GM19023 (cell line): ENCODE data around the gene ETV4.
A peak's percentile ranks its signal among the peaks of the same experiment; 100 is the strongest.
"Not testable (repeated sequence)": the region's sequence is repeated elsewhere in the genome, so short reads cannot be mapped to it uniquely, and the experiment has no call there.

Experiments
- ATAC-seq: cut with Tn5 transposase; IDR thresholded peaks from one replicate; pipeline ENCODE4 v1.9.1; 2021; ENCODE audit warnings: mild to moderate bottlenecking, moderate library complexity; ENCODE audit not compliant: unreplicated experiment

Gene ETV4

DNA sequence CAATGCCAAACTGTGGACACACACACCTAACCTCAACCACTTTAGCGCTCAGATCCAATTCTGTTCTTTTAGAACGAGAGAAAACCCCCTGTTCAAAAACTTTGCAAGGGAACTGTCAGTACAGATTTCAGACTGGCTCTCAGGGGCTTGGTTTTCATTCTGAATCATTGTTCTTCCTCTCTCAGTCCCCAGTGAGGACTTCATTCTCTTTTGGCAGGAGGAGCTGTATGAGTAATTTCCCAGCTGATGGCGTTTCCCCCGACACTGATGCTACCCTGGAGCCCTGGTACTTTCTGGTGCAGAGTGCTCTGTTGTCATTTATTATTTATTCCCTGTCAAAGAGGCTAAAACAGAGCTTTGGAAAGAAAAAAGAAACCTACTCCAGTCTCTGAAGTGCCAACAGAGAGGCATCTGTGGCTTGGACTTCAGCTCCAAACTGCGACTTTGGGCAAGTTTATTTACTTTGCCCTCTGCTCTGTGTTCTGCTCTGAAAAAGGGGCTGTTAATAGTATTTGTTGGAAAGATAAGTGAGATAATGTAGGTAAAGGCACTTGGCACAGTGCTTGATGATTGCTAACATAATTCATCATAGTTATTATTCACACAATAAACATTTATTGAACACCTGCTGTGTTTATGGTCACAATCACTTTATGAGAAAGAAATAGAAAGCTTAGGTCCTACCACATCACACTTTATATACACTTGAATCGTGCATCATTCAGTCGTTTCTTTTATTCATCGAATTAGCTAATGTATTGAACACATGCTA lies 28.3 kb downstream of the ETV4 start:
- peak; percentile 52 for ATAC-seq

DNA sequence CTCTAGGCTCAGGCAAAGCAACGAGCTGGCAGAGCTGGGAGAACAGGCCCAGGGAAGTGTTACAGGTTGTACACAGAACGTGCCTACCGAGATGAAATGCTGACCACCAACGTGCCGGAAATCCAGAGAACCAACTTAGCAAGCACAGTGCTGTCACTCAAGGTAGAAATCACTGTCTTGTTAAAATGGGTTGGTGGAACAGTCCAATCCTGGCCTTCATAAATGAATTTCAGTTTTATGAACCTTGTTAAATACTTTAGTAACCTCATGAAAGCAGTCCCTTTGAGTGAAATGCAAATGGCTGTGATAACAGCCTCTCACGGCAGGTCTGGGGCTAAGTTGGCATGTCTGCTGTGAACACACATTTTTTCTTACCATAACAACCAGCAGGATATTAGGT lies 29.0 kb downstream of the ETV4 start:
- peak; percentile 34 for ATAC-seq

DNA sequence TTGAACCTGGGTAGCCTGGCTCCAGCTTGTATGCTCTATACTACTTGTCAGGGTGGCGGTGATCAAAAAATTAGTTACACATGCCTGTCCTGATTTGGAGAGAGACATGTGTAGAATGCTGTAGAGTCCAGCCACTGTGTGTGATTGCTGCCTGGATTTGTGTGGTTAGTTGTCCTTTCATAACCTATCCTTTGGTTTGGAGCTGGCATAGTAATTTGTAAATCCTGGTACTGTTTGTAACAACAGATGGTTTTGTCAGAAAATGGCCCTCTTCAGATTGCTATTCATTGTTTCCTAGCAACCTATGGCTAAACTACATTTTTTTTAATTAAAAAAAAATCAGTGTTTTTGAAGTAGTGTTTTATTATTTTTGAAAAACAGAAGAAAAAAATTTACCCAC lies 30.5 kb downstream of the ETV4 start:
- ATAC-seq = no peak

DNA sequence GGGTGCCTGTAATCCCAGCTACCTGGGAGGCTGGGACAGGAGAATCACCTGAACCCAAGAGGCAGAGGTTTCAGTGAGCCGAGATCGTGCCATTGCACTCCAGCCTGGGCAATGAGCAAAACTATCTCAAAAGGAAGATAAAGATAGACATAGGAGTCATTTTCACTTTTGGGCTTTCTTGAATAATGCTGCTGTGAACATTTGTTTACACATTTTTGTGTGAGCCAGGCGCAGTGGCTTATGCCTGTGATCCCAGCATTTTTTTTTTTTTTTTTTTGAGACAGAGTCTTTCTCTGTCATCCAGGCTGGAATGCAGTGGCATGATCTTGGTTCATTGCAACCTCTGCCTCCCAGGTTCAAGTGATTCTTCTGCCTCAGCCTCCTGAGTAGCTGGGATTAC lies 34.9 kb downstream of the ETV4 start:
- not testable (repeated sequence) for ATAC-seq

DNA sequence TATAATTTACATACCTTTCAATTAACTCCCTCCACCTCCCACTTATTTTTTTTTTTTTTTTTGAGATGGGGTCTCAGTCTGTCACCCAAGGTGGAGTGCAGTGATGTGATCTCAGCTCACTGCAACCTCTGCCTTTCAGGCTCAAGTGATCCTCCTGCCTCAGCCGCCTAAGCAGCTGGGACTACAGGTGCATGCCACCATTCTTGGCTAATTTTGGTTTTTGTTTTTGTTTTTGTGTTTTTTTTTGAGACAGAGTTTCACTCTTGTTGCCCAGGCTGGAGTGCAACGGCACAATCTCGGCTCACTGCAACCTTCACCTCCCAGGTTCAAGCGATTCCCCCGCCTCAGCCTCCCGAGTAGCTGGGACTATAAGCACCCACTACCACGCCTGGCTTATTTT lies 36.7 kb downstream of the ETV4 start:
- not testable (repeated sequence) for ATAC-seq

DNA sequence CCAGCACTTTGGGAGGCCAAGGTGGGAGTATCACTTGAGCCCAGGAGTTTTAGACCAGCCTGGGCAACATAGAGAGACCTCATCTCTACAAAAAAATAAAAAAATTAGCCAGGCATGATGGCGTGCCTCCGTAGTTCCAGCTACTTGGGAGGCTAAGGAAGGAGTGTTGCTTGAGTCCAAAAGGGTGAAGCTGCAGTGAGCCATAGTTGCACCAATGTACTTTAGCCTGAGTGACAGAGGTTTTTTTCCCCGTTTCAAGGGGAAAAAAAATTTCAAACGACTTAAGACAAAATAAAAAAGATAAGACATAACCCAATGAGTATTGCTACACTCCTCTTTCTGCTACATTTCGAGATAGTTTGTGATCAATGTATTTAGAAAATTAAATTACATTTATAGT lies 55.5 kb downstream of the ETV4 start:
- ATAC-seq = no peak

DNA sequence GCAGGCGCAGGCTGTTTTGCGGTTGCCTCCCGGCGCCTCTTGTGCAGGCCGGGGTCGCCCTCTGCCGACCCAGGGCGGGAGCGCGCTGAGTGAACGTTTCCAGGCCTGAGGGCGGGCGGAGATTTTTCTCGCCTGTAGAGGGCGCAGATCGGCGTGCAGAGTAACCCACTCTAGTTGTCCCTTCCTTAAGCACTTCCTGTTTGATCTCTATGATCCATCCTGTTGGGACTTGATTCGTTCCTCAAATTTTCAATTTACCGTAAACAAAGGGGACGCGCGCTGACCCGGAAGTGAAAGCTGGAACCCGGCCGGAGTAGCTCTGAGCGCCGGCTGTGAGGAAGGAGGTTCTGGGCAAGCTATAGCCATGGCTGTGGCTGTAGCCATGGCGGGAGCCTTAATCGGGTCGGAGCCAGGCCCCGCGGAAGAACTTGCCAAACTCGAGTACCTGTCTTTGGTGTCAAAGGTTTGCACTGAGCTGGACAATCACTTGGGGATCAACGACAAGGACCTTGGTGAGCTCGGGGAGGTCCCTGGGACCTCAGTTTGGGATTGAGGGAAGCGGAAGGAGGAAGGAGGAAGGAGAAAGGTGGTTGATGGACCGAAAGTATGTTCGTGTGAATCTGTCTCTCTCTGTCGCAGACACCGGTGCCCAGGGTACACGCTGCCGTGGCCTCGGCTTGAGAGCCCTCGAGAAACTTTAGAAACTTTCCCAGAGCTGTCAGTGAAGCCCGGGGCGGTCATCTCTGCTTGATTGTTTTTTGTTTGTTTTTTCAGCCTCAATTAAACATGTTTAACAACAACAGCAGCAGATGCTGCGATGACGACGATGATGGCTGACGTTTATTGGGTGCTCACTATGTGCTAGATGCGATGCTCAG lies 62.2 kb downstream of the ETV4 start, which contains the start of gene DHX8:
Gene DHX8, plus strand, starts transcription at position 302 of the 878 bp plus-strand sequence. Its CDS starts 63 bp downstream, at position 365.
- peak; percentile 96 for ATAC-seq

DNA sequence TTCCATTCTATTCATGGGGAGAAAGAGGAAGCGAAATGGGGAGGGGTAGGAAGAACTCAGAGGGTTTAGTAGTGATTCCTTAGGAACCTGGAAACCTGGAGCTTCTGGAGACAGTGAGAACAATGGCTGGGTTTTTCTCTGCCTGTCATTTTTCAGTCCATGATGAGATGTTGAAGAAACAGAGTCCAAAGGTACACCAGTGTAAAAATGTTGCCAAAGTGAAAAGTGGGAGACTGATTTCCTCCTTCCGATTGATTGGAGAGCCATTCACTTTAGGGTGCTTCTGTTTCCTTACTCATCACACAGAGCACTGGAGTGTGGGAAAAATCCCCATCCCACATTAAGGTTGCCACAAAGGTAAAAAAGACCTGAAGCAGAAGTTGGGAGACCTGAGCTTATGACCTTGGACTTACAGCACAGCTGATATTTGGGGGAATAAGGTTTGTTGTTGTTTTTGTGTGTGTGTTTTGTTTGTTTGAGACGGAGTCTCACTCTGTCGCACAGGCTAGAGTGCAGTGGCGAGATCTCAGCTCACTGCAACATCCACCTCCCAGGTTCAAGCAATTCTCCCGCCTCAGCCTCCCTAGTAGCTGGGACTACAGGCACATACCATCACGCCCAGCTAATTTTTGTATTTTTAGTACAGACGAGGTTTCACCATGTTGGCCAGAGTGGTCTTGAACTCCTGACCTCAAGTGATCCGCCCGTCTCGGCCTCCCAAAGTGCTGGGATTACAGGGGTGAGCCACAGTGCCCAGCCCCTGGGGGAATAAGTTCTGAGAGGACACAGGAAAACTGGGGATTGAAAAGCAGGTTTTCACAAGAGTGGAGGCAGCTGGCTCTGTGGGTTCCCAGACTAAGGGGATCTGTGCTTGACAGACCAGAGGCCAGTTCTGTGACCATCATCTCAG lies 63.8 kb downstream of the ETV4 start:
- ATAC-seq = no peak

DNA sequence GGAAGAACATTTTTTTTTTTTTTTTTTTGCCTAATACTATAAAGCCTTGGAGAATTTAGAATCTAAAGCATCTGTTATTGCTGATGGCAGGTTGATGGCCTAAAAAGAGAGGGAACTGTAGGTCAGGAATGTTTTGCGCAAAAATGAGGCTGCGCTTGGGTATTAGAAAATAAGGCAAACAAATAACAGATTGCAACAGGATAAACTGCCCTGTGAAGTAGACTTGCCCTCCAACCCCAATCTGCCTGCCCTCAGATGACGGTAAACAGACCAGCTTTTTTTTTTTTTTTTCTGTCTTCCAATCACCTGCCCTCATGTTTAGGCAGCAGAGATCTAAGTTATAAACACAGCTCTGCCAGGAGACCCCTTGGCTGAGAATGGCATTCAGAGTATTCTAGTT lies 66.2 kb downstream of the ETV4 start:
- ATAC-seq = no peak
